Dendritic cell treated with granulocyte-macrophage colony-stimulating factor and Interleukin-4, amounts not matched to agents 40 ng/mL and 50 ng/mL, for 4 days (primary cell): ENCODE data around the gene GLDN.

ENCODE experiments used
- H3K27ac Mint-ChIP-seq: one replicate; pipeline ENCODE4 v1.8.0; 2022; ENCODE audit warnings: mild to moderate bottlenecking, mixed read lengths
- H3K27me3 Mint-ChIP-seq: one replicate; pipeline ENCODE4 v1.8.0; 2022; ENCODE audit warnings: mild to moderate bottlenecking, mixed read lengths
- H3K36me3 Mint-ChIP-seq: one replicate; pipeline ENCODE4 v1.8.0; 2022; ENCODE audit warnings: low read depth, mixed read lengths
- H3K4me1 Mint-ChIP-seq: one replicate; pipeline ENCODE4 v1.8.0; 2022; ENCODE audit warnings: low read depth, mixed read lengths
- H3K4me3 Mint-ChIP-seq: one replicate; pipeline ENCODE4 v1.8.0; 2022; ENCODE audit warnings: mild to moderate bottlenecking, moderate library complexity, mixed read lengths
- H3K9me3 Mint-ChIP-seq: one replicate; pipeline ENCODE4 v1.8.0; 2022; ENCODE audit warnings: mixed read lengths
- intact Hi-C: fragments of 100-400 bp; cut with micrococcal nuclease; formaldehyde crosslinking; loops from one replicate; pipeline ENCODE4 v1.15.0; 2022

GLDN gene

GRCh38 chr15:51375966-51376640 is 34.6 kb downstream of the GLDN start:
- H3K36me3 Mint-ChIP-seq, result no peaks in the 10 kb centered on the region
- no peaks in the 10 kb centered on the region for H3K4me1 Mint-ChIP-seq
- no peak overlapping the region for H3K4me3 Mint-ChIP-seq
- intact Hi-C loops, result no loop called here
- H3K27ac Mint-ChIP-seq, result no peak overlapping the region
- H3K27me3 Mint-ChIP-seq, result peaks cover 2% of the 10 kb centered on the region
- H3K9me3 Mint-ChIP-seq, result no peaks in the 10 kb centered on the region

DNA sequence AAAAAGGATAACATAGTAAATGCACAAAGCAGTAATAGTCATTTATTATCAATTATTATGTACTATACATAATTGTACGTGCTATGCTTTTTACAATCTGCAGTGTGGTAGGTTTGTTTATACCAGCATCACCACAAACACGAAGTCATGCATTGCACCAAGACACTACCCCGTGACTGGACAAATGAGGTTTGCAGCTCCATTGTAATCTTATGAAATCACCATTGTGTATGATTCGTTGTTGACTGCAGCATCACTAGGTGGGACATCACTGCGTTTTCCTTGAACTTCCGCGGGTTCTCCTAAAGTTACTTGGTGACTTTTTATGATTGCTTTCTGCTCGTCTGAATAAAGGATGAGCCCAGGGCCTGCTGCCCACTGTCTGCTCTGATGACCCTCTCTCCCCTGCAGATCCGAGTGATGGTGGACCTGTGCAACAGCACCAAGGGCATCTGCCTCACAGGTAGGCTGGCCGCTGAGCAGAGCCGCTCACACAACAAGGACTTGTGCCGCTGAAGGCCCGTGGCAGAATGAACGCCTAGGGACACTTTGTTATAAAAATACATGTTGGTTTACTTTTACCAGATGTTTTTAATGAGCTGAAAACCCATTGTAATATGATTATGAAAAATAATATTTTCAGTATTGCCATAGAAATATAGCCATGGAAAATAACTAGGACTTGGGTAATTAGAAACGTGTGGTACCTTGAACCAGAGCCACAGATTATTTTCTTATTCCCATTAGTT is 35.8 kb downstream of the GLDN start:
- H3K36me3 Mint-ChIP-seq, result no peaks in the 10 kb centered on the region
- intact Hi-C loops, result no loop called here
- H3K9me3 Mint-ChIP-seq, result no peaks in the 10 kb centered on the region
- H3K27ac Mint-ChIP-seq, result no peak overlapping the region
- H3K4me3 Mint-ChIP-seq, result no peak overlapping the region
- H3K27me3 Mint-ChIP-seq, result peaks cover 10% of the 10 kb centered on the region
- H3K4me1 Mint-ChIP-seq, result no peaks in the 10 kb centered on the region

DNA sequence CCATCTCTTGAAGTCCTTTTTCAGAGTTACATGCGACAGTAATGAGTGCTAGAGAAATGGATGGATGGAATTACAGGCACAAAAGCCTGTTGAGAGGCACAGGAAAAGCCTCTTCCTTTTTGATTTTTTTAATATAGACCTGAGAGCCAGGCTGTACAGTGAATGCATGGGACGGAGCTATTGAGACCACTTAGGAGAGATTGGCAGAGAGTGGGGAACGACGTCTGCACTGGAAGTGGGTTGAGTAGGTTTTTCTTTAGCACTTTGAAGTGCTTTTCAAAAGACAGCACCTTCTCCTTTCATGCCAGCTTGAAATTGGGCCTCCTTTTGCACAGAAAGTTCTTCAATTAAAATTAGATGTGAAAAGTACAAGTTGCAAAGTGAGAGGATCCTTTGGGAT is 37.0 kb downstream of the GLDN start:
- Mint-ChIP-seq H3K4me1 (peaks cover 4% of the 10 kb centered on the region), H3K27me3 (peaks cover 17% of the 10 kb centered on the region), H3K27ac (no peak overlapping the region), H3K9me3 (no peaks in the 10 kb centered on the region), H3K36me3 (no peaks in the 10 kb centered on the region), H3K4me3 (no peak overlapping the region)
- intact Hi-C loops, result no loop called here

DNA sequence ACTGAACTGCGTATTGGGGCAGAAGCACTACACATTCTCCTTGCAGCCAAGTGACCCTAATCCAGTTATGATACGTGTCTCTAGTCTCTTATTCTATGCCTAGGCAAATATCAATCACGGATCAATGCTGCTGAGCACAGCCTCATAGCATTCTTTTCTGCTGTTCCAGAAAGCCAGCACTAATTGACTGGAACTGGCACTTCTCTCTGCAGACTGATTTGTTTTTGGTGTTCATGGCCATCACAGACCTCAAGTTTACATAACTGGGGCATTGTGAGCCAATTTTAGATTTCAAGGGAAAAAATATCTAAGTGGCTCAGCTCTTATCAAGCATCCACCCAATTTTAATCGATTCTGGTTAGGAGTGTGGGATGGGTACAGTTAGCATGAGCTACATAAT is 37.9 kb downstream of the GLDN start:
- Mint-ChIP-seq H3K27ac (no peak overlapping the region), H3K4me1 (peaks cover 4% of the 10 kb centered on the region), H3K27me3 (peaks cover 24% of the 10 kb centered on the region), H3K36me3 (no peaks in the 10 kb centered on the region), H3K9me3 (no peaks in the 10 kb centered on the region), H3K4me3 (no peak overlapping the region)
- intact Hi-C loops, result no loop called here

DNA sequence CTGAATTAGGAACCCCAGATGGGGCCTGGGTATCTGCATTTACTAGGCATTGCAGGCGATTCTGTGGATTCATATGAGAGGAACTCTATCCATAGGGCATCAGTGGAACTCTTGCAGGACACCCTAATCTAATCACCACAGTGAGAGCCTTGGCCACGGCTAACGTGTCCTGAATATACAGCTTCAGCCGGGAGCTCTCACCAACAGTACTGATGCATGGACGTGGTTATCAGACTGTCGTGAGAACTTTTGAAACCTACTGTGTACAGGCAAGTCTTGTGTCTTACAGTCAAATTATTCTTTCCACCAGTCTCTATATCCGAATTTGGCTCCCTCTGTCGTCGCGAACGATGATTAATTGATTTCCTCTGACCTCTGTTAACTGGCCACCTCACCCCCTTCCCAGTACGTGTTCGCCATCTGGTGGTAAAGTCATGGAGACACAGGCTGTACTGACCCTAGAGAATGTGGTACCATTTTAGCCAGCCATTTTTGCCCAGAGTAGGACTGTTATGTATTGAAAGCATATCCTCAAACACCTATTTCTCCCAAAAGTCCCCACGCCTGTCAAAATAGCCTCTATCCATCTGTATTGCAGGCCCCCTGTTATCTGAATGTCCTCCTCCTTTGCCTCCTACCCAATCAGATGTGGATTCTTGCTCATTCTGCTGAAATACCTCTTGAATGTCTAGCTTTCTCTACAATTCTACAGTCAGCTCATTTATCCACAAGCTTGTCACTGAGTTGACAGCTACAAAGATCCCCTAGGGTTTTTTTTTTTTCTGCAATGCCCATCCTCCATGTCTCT is 39.7 kb downstream of the GLDN start:
- no peaks in the 10 kb centered on the region for H3K36me3 Mint-ChIP-seq
- H3K4me1 Mint-ChIP-seq, result peaks cover 12% of the 10 kb centered on the region
- peaks cover 24% of the 10 kb centered on the region for H3K27me3 Mint-ChIP-seq
- H3K27ac Mint-ChIP-seq, result no peak overlapping the region
- no peak overlapping the region for H3K4me3 Mint-ChIP-seq
- H3K9me3 Mint-ChIP-seq, result no peaks in the 10 kb centered on the region
- intact Hi-C loops, result loop anchor here (1.0 to 5.0 kb wide), 3 partner anchors 100 to 218 kb away; no protein-coding TSS in a partner anchor

DNA sequence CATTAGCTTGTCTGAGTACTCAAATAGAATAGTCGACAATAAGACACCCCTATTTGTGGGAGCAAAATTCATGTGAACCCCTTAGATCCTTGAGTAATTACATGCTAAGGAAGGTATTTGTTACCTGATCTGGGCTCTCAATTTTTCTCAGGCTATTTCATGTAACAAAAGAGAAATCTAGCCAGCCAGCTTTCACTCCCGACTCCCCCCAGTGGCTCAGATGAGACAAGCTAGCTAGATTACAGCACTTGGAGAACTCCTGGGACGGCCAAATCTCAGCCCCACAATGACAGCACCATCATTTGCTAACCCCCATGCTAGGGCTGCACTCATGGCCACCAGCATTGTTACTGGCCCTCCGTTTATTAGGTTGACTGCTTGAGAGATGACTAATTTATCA is 41.3 kb downstream of the GLDN start:
- H3K4me1 Mint-ChIP-seq, result peaks cover 28% of the 10 kb centered on the region

DNA sequence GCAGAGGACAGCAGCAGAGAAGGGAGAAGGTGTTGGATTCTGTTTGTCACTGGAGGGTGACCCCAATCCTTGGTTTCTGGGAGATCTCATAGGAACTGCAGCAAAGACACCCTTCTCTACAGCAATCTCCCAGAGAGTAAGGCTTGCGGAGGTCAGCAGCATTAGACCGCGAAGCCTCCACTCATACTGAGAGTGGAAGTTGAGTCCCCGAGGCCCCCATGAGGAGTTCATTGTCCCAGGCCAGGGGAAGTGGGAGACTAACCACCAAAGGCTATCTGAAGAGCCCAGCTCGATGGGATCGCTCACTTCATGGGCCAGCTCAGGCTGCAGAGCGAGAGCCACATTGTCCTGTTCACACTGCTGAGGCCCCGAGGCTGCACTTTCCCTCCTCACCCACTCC is 44.6 kb downstream of the GLDN start:
- Mint-ChIP-seq H3K9me3 (no peaks in the 10 kb centered on the region), H3K27ac (no peak overlapping the region), H3K27me3 (peaks cover 22% of the 10 kb centered on the region), H3K4me1 (peaks cover 43% of the 10 kb centered on the region), H3K36me3 (no peaks in the 10 kb centered on the region), H3K4me3 (no peak overlapping the region)
- intact Hi-C loops, result no loop called here

More for the DNA sequence above, 41.3 kb downstream of the GLDN start:
- no peaks in the 10 kb centered on the region for H3K36me3 Mint-ChIP-seq
- H3K27me3 Mint-ChIP-seq, result peaks cover 24% of the 10 kb centered on the region
- no peaks in the 10 kb centered on the region for H3K9me3 Mint-ChIP-seq
- no peak overlapping the region for H3K27ac Mint-ChIP-seq
- H3K4me3 Mint-ChIP-seq, result no peak overlapping the region
- intact Hi-C loops, result loop anchor here (5.0 kb wide), 1 partner anchor 155 kb away; no protein-coding TSS in a partner anchor

DNA sequence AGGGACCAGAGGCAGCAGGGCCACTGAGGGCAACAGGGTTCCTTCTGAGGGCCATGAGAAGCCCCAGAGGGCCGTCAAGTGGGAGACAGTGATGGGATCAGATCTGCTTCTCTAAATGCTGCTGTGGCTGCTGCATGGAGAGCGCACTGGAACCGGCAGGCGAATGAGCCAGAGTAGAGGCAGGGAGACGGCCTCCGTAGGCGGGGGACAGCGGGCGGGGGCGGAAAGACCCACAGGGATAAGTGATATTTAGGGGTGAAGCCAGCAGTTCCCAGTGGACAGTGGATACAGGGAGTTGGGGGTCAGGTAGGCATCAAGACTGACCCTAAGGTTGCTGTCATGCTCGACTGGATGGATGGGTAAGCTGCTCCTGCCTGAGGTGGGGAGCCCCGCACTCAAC is 45.0 kb downstream of the GLDN start:
- Mint-ChIP-seq H3K4me1 (peaks cover 46% of the 10 kb centered on the region), H3K9me3 (no peaks in the 10 kb centered on the region), H3K27me3 (peaks cover 21% of the 10 kb centered on the region), H3K27ac (no peak overlapping the region), H3K36me3 (no peaks in the 10 kb centered on the region), H3K4me3 (no peak overlapping the region)
- intact Hi-C loops, result no loop called here

- no peaks in the 10 kb centered on the region for H3K36me3 Mint-ChIP-seq
- peaks cover 14% of the 10 kb centered on the region for H3K27me3 Mint-ChIP-seq
- H3K4me3 Mint-ChIP-seq, result no peak overlapping the region
- H3K9me3 Mint-ChIP-seq, result no peaks in the 10 kb centered on the region
- intact Hi-C loops, result no loop called here
- no peak overlapping the region for H3K27ac Mint-ChIP-seq
- H3K4me1 Mint-ChIP-seq, result peaks cover 46% of the 10 kb centered on the region
Observed at GRCh38 chr15:51386960-51387698, 45.7 kb downstream of the GLDN start.

GRCh38 chr15:51387699-51388041 is 46.2 kb downstream of the GLDN start:
- Mint-ChIP-seq H3K27ac (peak overlapping the region; percentile 27), H3K4me3 (no peak overlapping the region)

DNA sequence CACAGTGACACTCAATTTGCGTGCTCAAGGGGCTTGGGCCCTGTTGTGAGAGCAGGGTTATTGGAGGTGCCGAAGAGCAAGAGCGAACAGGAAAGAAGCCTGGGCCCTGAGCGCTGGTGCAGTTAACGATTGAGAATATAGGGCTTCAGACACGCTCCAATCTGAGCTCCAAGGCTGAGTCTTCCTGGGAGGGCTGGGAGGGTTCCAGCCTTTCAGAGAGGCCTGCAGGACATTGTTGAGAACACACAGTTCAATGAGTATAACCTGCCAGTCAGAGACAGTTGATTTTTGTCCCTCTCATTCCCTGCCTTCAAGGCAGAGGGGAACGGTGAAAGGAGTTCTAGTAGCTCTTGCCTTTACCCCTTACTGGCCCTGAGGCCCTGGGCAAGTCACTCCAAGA is 47.3 kb downstream of the GLDN start:
- H3K27ac Mint-ChIP-seq, result no peak overlapping the region
- H3K36me3 Mint-ChIP-seq, result no peaks in the 10 kb centered on the region
- no peaks in the 10 kb centered on the region for H3K9me3 Mint-ChIP-seq
- intact Hi-C loops, result no loop called here
- no peak overlapping the region for H3K4me3 Mint-ChIP-seq
- H3K27me3 Mint-ChIP-seq, result peaks cover 4% of the 10 kb centered on the region
- H3K4me1 Mint-ChIP-seq, result peaks cover 41% of the 10 kb centered on the region

More at GRCh38 chr15:51387699-51388041, 46.2 kb downstream of the GLDN start:
- intact Hi-C loops, result no loop called here
- H3K9me3 Mint-ChIP-seq, result no peaks in the 10 kb centered on the region
- peaks cover 46% of the 10 kb centered on the region for H3K4me1 Mint-ChIP-seq
- no peaks in the 10 kb centered on the region for H3K36me3 Mint-ChIP-seq
- H3K27me3 Mint-ChIP-seq, result peaks cover 14% of the 10 kb centered on the region

DNA sequence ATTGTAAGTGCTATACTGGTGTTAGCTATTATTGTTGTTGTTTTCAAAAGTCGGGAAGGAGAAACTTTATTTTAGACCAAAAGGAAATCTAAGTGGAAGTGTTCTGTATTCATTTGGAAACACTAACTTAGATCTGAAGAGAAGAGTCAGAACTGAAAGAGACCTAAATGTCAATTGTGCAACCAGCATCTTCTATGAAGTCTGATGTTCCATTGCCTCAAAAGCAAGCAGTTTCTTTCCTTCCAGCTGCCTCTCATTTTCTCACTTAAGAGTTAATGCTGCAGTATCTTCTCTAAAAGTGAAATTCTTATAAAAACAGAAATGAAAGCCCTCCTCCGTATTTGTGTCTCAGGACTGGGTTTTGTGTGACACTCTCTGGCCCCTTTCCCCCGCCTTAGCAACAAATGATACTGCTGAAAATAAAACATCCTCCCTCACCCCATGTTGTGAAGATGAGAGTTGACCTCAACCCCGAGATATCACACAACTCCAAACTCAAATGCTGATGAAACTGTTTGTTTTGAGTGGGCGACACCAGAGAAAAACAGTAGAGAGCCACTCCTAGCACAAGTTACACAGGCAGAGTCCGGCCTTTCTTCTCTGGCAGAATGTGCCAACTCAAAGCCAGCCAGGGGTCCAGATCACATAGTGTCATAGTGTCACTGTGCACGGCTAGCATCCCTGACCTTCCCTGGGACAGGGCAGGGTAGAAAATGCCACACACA is 48.9 kb downstream of the GLDN start:
- H3K4me3 Mint-ChIP-seq, result no peak overlapping the region

GRCh38 chr15:51390966-51391422 is 49.5 kb downstream of the GLDN start:
- Mint-ChIP-seq H3K36me3 (no peaks in the 10 kb centered on the region), H3K4me1 (peaks cover 35% of the 10 kb centered on the region), H3K27me3 (no peaks in the 10 kb centered on the region), H3K4me3 (no peak overlapping the region), H3K27ac (no peak overlapping the region), H3K9me3 (no peaks in the 10 kb centered on the region)
- intact Hi-C loops, result no loop called here

More for the DNA sequence above, 48.9 kb downstream of the GLDN start:
- Mint-ChIP-seq H3K36me3 (no peaks in the 10 kb centered on the region), H3K27me3 (no peaks in the 10 kb centered on the region), H3K4me1 (peaks cover 41% of the 10 kb centered on the region), H3K9me3 (no peaks in the 10 kb centered on the region), H3K27ac (no peak overlapping the region)
- intact Hi-C loops, result no loop called here
